ENCODE data around the gene NRG2.

The NRG2 gene

GRCh38 chr5:139798883-139799282 is 244.2 kb downstream of the NRG2 start:
- no peak for DNase-seq (ENCODE audit: low read depth in 4 of 4, low spot score in 1 of 4)

GRCh38 chr5:139797856-139798510 is 245.1 kb downstream of the NRG2 start:
- no peak for DNase-seq (ENCODE audit: low read depth in 4 of 4, low spot score in 1 of 4)

GRCh38 chr5:139797335-139797734 is 245.8 kb downstream of the NRG2 start:
- no peak for DNase-seq (ENCODE audit: low read depth in 4 of 4, low spot score in 1 of 4)

Measured in stimulated activated CD4-positive, alpha-beta T cell treated with anti-CD3 and anti-CD28 coated beads, Interleukin-1b, Interleukin-23, amount 100 ng/mL, for 24 hours (primary cell).